GM21737 (cell line): Measurements from ENCODE around the gene TMOD1.
A peak's percentile ranks its signal among the peaks of the same experiment; 100 is the strongest.
"Not testable (repeated sequence)": the region's sequence is repeated elsewhere in the genome, so short reads cannot be mapped to it uniquely, and the experiment has no call there.

ENCODE experiments used
- ATAC-seq: cut with Tn5 transposase; IDR thresholded peaks from one replicate; pipeline ENCODE4 v1.9.1; 2021; ENCODE audit warnings: mild to moderate bottlenecking, moderate library complexity; ENCODE audit not compliant: unreplicated experiment

TMOD1 gene

GRCh38 chr9:97586909-97587308 is 85.4 kb downstream of the TMOD1 start:
- ATAC-seq: not testable (repeated sequence)

DNA sequence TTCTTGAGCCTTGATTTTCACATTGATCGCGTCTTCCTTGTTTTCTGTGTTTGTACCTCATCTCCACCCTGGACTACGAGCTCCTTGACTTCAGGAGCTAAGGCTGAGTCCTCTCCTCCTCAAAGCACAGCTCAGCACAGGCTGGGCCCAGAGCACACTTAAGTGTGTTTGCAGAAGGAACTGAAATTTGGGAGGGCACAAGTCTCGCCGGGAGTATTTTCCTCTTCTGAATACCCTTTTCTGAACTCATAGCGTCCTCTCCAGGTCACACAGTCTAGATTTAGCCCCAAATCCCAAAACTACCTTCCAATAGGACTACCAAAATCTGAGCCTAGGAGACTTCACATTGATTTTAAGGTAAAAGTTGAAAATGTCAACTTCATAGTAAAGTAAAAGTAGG is 90.1 kb downstream of the TMOD1 start:
- ATAC-seq: no peak

GRCh38 chr9:97592126-97592525 is 90.7 kb downstream of the TMOD1 start:
- no peak for ATAC-seq

GRCh38 chr9:97593960-97594359 is 92.5 kb downstream of the TMOD1 start:
- ATAC-seq: no peak

- ATAC-seq: no peak
Observed at GRCh38 chr9:97594381-97594921, 93.0 kb downstream of the TMOD1 start.

DNA sequence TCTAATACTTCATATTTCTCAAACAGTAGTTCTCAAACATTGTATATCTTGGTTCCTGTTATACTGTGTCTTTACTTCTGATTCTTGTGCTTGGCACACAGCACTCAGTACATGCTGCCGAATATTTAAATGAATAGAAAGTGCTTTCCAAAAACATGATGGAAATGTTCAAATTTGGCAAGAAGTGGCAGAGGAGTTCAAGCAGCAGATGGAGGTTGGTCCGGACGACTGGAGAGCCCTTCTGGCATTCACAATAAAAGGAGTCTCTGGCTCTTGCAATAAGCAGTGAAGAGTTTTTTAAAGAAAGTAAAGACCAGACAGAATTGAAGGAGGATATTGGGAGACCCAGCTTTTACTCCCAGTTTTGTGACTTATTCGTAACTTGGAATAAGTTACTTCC is 95.4 kb downstream of the TMOD1 start:
- ATAC-seq: no peak

DNA sequence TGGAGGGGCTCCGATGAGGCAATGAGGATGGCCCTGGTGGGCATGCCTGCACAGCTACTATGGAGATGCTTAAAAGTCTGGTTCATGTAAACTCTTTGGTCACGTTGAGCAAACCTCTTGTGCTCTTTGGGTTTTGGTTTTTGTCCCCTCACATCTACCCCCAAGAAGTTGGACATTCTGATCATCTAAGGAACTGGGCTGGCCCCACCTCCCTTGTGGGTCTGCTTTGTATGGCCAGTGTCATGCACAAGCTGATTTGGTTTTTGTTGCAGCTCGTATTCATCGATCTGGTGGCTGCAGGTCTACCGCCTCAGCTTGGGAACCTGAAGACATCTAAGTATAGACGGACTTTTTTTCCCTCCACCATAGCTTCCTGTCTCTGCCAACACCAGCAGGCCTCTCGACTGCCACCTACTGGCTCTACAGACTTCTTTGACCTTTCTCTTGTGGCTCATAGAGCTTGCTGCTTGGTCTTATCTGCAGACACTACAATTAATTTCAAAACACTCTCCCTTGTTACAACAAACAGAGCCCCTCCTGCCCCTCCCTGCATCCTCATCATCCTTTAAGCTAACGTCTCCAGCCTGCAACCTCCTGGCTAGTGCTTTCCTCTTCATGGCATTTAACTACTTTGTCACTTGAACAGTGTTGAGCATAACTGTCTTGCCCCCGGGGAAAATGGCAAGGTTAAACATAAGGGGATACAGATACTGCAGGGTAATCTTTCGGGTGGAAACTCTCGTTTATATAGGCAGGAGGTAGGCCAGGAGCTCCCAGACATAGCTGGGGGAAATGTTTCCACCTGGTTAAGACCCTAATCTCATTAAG is 97.2 kb downstream of the TMOD1 start:
- ATAC-seq: peak; percentile 82

DNA sequence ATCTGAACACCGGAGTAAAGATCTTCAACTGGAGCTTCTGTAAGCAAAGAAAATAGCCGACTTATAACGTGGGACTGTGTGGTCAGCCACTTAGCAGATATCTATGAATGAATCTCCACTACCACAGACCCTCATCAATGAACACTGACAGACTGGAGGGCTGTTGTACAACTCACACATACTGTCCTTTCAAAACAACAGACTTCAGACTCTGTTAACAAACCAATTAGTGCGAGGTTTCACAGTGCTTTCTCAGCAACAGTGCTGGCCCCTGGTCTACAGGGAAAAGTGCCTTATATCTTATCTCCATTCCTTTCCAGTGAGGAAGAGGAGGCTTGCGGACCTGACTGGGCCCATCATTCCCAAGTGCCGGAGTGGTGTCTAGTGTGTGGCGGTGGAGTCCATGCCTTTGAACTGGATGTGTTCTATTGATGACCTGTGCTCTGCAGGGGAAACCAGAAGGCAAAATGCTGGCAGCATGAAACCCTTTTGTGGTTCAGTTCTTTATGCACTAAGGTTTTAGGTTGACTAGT is 97.9 kb downstream of the TMOD1 start:
- ATAC-seq: no peak

- no peak for ATAC-seq
Observed at GRCh38 chr9:97600531-97601227, 99.2 kb downstream of the TMOD1 start.

GRCh38 chr9:97601228-97601898 is 99.9 kb downstream of the TMOD1 start:
- no peak for ATAC-seq

DNA sequence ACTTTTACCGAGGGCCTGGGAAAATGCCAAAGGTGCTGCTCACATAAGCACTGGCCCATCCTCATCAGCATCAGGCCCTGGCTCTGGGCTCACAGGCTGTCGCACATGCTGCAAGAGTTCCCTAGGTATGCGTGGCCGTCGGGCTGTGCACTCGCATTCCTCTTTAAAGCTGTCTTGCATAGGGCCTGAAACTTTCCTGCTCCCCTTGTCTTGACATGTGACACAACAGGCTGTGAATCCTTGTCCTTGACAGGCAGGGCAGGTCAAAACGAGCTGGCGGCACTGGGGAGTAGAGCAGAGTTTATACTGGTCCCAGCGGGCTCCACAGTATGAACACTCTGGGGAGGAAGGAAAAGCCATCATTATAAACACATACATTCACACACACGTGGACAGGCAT is 101.0 kb downstream of the TMOD1 start:
- no peak for ATAC-seq

DNA sequence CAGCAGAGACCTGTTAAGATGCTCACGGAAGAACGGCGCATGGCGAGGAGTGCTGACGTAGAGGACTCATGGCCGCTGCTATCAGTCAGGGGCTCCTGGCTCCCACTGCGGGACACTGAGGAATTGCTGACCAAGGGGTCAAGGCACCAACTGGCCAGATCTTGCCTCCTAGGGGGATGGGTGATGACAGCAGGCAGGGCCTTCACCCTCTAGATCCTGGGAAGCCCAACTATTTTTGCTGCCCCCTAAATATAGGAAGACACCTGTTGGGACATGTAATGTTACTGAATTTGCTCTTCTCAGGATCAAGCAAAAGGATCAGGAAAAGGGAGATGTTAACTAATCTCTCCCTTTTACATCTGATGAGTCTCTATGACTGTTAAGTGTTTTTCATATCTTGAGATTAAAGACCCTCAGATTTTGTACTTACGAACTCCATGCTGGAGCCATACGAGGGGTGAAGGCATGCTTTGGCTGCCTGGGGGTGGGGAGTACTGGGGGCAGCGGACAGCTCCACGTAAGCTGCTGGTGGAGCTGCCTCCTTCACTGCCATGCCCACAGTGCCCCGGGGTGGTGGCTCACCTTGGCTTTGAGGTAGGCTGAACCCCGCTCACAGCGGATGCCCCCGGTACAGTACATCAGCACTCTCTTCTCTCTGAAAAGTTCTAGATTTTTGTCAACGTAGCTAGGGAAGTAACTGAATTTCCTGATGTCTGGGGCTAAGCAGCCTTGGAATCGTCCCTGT is 103.6 kb downstream of the TMOD1 start:
- no peak for ATAC-seq

GRCh38 chr9:97615439-97616072 is 114.1 kb downstream of the TMOD1 start:
- ATAC-seq: no peak

DNA sequence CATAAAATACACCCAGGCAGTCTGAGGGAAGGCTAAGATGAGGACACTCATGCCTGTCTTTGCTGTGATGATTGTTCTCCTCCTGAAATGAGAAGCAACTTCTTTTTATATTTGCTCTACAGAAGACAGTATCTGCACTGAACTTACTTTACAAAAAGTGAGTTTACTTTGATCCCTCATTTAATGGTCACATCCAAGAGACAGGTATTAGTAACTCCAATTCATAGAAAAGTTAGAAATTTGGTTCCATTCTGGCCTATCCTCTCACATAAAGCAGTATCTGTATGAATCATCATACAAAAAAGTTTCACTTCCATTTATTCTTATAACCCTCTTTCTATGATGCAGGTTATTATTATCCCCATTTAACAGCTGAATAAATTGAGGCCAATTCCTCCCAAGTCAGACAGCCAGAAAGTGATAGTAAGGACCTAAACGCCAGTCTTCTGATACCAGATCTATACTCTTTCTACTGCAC is 116.5 kb downstream of the TMOD1 start:
- ATAC-seq: no peak

GRCh38 chr9:97620063-97620462 is 118.6 kb downstream of the TMOD1 start:
- not testable (repeated sequence) for ATAC-seq

GRCh38 chr9:97622483-97622882 is 121.0 kb downstream of the TMOD1 start:
- ATAC-seq: not testable (repeated sequence)

GRCh38 chr9:97623946-97624345 is 122.5 kb downstream of the TMOD1 start:
- no peak for ATAC-seq

- ATAC-seq: no peak
Observed at GRCh38 chr9:97625620-97626019, 124.2 kb downstream of the TMOD1 start.

GRCh38 chr9:97627624-97628023 is 126.2 kb downstream of the TMOD1 start:
- no peak for ATAC-seq

GRCh38 chr9:97628668-97629067 is 127.2 kb downstream of the TMOD1 start:
- no peak for ATAC-seq
